Measurements from ENCODE around the gene HINT2. TPM values are rescaled to one million over a fixed set of nuclear protein-coding genes. Genes with fewer than 3 reads are reported as not detected.

The HINT2 gene
- total RNA-seq, 1 experiment from 2014 or later = 45.4 TPM

GRCh38 chr9:35792826-35793225 lies 22.0 kb downstream of the HINT2 start:
- POLR2A ChIA-PET = interaction anchor here (1.1 kb wide), 1 partner anchor 114 kb away, joined by 4 read pairs; no protein-coding TSS in a partner anchor
- peaks cover 10% of the 10 kb centered on the region for H3K4me1 Mint-ChIP-seq (ENCODE audit: insufficient read depth, unreplicated experiment)
- CTCF ChIA-PET = interaction anchor here (0.9 to 2.7 kb wide), 9 partner anchors 17 to 232 kb away, joined by 3 to 24 read pairs (median 5); partner anchors contain the start of gene FAM221B
- H3K27ac Mint-ChIP-seq (ENCODE audit: low read depth, unreplicated experiment) = peak overlapping the region; percentile 52
- no peaks in the 10 kb centered on the region for H3K27me3 Mint-ChIP-seq (ENCODE audit: insufficient read depth, unreplicated experiment)
- H3K9me3 Mint-ChIP-seq (ENCODE audit: unreplicated experiment) = no peaks in the 10 kb centered on the region
- intact Hi-C loops (cut with micrococcal nuclease) = loop anchor here (10.0 kb wide), 1 partner anchor 232 kb away; no protein-coding TSS in a partner anchor
- no peak overlapping the region for H3K4me3 Mint-ChIP-seq (ENCODE audit: unreplicated experiment)
- no TSS peak for BruUV-seq (replicated peaks)
- TF ChIP-seq CTCF (IDR thresholded peaks at IDR 0.05; ENCODE audit: unreplicated experiment) = no peak
- no peak for DNase-seq (ENCODE audit: unreplicated experiment)
- peaks cover 5% of the 10 kb centered on the region for H3K36me3 Mint-ChIP-seq (ENCODE audit: insufficient read depth, unreplicated experiment)

- Mint-ChIP-seq H3K27ac (ENCODE audit: low read depth, unreplicated experiment) (no peak overlapping the region), H3K9me3 (ENCODE audit: unreplicated experiment) (no peaks in the 10 kb centered on the region), H3K27me3 (ENCODE audit: insufficient read depth, unreplicated experiment) (no peaks in the 10 kb centered on the region), H3K36me3 (ENCODE audit: insufficient read depth, unreplicated experiment) (peaks cover 5% of the 10 kb centered on the region), H3K4me3 (ENCODE audit: unreplicated experiment) (no peak overlapping the region), H3K4me1 (ENCODE audit: insufficient read depth, unreplicated experiment) (peaks cover 9% of the 10 kb centered on the region)
- no peak for TF ChIP-seq CTCF (IDR thresholded peaks at IDR 0.05; ENCODE audit: unreplicated experiment)
- CTCF ChIA-PET = interaction anchor here (1.0 to 2.7 kb wide), 10 partner anchors 10 to 232 kb away, joined by 3 to 24 read pairs (median 4); partner anchors contain the start of gene FAM221B
- no peak for DNase-seq (ENCODE audit: unreplicated experiment)
- no TSS peak for BruUV-seq (replicated peaks)
- intact Hi-C loops (cut with micrococcal nuclease) = loop anchor here (10.0 kb wide), 1 partner anchor 233 kb away; no protein-coding TSS in a partner anchor
- POLR2A ChIA-PET = interaction anchor here (1.1 kb wide), 1 partner anchor 115 kb away, joined by 4 read pairs; no protein-coding TSS in a partner anchor
Measured at GRCh38 chr9:35792024-35792813, 22.6 kb downstream of the HINT2 start.

GRCh38 chr9:35791297-35791921 lies 23.4 kb downstream of the HINT2 start, which contains the start of gene NPR2:
Gene NPR2, plus strand, starts transcription at chr9:35791591. Its CDS starts 818 bp downstream, at chr9:35792409.
- TF ChIP-seq CTCF (IDR thresholded peaks at IDR 0.05; ENCODE audit: unreplicated experiment) = no peak
- no peaks in the 10 kb centered on the region for H3K27me3 Mint-ChIP-seq (ENCODE audit: insufficient read depth, unreplicated experiment)
- BruUV-seq (replicated peaks) = no TSS peak
- no peak within 1 kb of the TSS for H3K4me3 Mint-ChIP-seq (ENCODE audit: unreplicated experiment)
- DNase-seq (ENCODE audit: unreplicated experiment) = no peak
- no peak within 1 kb of the TSS for H3K27ac Mint-ChIP-seq (ENCODE audit: low read depth, unreplicated experiment)
- peaks cover 9% of the 10 kb centered on the region for H3K36me3 Mint-ChIP-seq (ENCODE audit: insufficient read depth, unreplicated experiment)
- no peaks in the 10 kb centered on the region for H3K9me3 Mint-ChIP-seq (ENCODE audit: unreplicated experiment)
- intact Hi-C loops (cut with micrococcal nuclease) = loop anchor here (2.0 to 10.0 kb wide), 2 partner anchors 115 to 233 kb away; partner anchors contain the start of gene HRCT1
- CTCF ChIA-PET = interaction anchor here (1.0 to 2.7 kb wide), 6 partner anchors 9 to 233 kb away, joined by 3 to 24 read pairs (median 4); no protein-coding TSS in a partner anchor
- POLR2A ChIA-PET = no interaction called here
- H3K4me1 Mint-ChIP-seq (ENCODE audit: insufficient read depth, unreplicated experiment) = peaks cover 9% of the 10 kb centered on the region
